A549 (cell line): ENCODE results near the gene STYXL1.
"Not testable (repeated sequence)": the region's sequence is repeated elsewhere in the genome, so short reads cannot be mapped to it uniquely, and the experiment has no call there.

Experiments
- EP300 ChIP-seq, 2 experiments: fragments of >200 bp; sonication (Bioruptor Twin); formaldehyde crosslinking; IDR thresholded peaks; 2 replicates in 1 of 2; 3 replicates in 1 of 2; pipeline ENCODE4 v1.6.1; 2016 to 2017
- TF ChIP-seq, protein P1 (sequence below): fragments of >200 bp; sonication (Bioruptor Twin); formaldehyde crosslinking; IDR thresholded peaks from 3 replicates; pipeline ENCODE4 v1.5.1; 2016
- TF ChIP-seq, protein P2 (sequence below): fragments of >200 bp; sonication (Bioruptor Twin); formaldehyde crosslinking; IDR thresholded peaks from 2 replicates; pipeline ENCODE4 v1.6.1; 2016

GRCh38 chr7:76094326-76094725, 46.5 kb upstream of the STYXL1 start:
- TF ChIP-seq EP300 (IDR thresholded peaks at IDR 0.05) = not testable (repeated sequence)
- TF ChIP-seq, protein P1, sequence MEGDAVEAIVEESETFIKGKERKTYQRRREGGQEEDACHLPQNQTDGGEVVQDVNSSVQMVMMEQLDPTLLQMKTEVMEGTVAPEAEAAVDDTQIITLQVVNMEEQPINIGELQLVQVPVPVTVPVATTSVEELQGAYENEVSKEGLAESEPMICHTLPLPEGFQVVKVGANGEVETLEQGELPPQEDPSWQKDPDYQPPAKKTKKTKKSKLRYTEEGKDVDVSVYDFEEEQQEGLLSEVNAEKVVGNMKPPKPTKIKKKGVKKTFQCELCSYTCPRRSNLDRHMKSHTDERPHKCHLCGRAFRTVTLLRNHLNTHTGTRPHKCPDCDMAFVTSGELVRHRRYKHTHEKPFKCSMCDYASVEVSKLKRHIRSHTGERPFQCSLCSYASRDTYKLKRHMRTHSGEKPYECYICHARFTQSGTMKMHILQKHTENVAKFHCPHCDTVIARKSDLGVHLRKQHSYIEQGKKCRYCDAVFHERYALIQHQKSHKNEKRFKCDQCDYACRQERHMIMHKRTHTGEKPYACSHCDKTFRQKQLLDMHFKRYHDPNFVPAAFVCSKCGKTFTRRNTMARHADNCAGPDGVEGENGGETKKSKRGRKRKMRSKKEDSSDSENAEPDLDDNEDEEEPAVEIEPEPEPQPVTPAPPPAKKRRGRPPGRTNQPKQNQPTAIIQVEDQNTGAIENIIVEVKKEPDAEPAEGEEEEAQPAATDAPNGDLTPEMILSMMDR = not testable (repeated sequence)
- TF ChIP-seq, protein P2, sequence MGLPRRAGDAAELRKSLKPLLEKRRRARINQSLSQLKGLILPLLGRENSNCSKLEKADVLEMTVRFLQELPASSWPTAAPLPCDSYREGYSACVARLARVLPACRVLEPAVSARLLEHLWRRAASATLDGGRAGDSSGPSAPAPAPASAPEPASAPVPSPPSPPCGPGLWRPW = not testable (repeated sequence)
